Effector memory CD4-positive, alpha-beta T cell (primary cell): Measurements from ENCODE around the gene SPTA1.

Experiments
- DNase-seq, 3 donors: peaks; one replicate each; pipeline ENCODE4 v3.0.0-alpha.2; 2020
- H3K27ac ChIP-seq: 2 replicates; pipeline ENCODE4 v1.7.0; 2013; ENCODE audit warnings: mild to moderate bottlenecking, low read length, moderate library complexity; ENCODE audit not compliant: insufficient read depth, poor library complexity, severe bottlenecking
- H3K27me3 ChIP-seq: replicated peaks from 2 replicates; pipeline ENCODE4 v1.7.0; 2013; ENCODE audit warnings: mild to moderate bottlenecking, low read length; ENCODE audit not compliant: insufficient read depth, control insufficient read depth, poor library complexity, severe bottlenecking
- H3K36me3 ChIP-seq: 2 replicates; pipeline ENCODE4 v1.7.0; 2013; ENCODE audit warnings: mild to moderate bottlenecking, low read length, moderate library complexity; ENCODE audit not compliant: control insufficient read depth, insufficient read depth
- H3K4me1 ChIP-seq: 2 replicates; pipeline ENCODE4 v1.7.0; 2013; ENCODE audit warnings: low read length, mild to moderate bottlenecking; ENCODE audit not compliant: control insufficient read depth, insufficient read depth, poor library complexity, severe bottlenecking
- H3K4me3 ChIP-seq: 2 replicates; pipeline ENCODE4 v1.7.0; 2013; ENCODE audit warnings: low read length, low read depth, mild to moderate bottlenecking; ENCODE audit not compliant: insufficient read depth, poor library complexity, severe bottlenecking
- H3K9me3 ChIP-seq: 2 replicates; pipeline ENCODE4 v1.7.0; 2013; ENCODE audit warnings: mild to moderate bottlenecking, low read length, moderate library complexity; ENCODE audit not compliant: control insufficient read depth

Gene SPTA1

GRCh38 chr1:158600735-158601134 lies 85.8 kb downstream of the SPTA1 start:
- Histone ChIP-seq H3K36me3 (no peaks in the 10 kb centered on the region), H3K4me3 (no peak overlapping the region), H3K27ac (no peak overlapping the region), H3K27me3 (no peaks in the 10 kb centered on the region), H3K9me3 (no peaks in the 10 kb centered on the region), H3K4me1 (no peaks in the 10 kb centered on the region)
- no peak for DNase-seq

- no peaks in the 10 kb centered on the region for H3K36me3 ChIP-seq
- no peaks in the 10 kb centered on the region for H3K4me1 ChIP-seq
- no peak overlapping the region for H3K27ac ChIP-seq
- H3K9me3 ChIP-seq: peaks cover 6% of the 10 kb centered on the region
- H3K4me3 ChIP-seq: no peak overlapping the region
- H3K27me3 ChIP-seq: no peaks in the 10 kb centered on the region
- DNase-seq: no peak
Measured at GRCh38 chr1:158586942-158587341, 99.6 kb downstream of the SPTA1 start.

- Histone ChIP-seq H3K4me1 (no peaks in the 10 kb centered on the region), H3K36me3 (no peaks in the 10 kb centered on the region), H3K9me3 (peaks cover 6% of the 10 kb centered on the region), H3K27ac (no peak overlapping the region), H3K27me3 (no peaks in the 10 kb centered on the region), H3K4me3 (no peak overlapping the region)
- DNase-seq: no peak
Measured at GRCh38 chr1:158583962-158584361, 102.6 kb downstream of the SPTA1 start.

GRCh38 chr1:158579733-158580132 lies 106.8 kb downstream of the SPTA1 start, which contains the start of gene OR10X1:
OR10X1 (minus strand) TSS chr1:158579899; CDS start chr1:158579899, 0 bp downstream.
- Histone ChIP-seq H3K4me3 (no peak within 1 kb of the TSS), H3K9me3 (no peaks in the 10 kb centered on the region), H3K36me3 (no peaks in the 10 kb centered on the region), H3K27ac (no peak within 1 kb of the TSS), H3K4me1 (no peaks in the 10 kb centered on the region), H3K27me3 (no peaks in the 10 kb centered on the region)
- DNase-seq: no peak

GRCh38 chr1:158577561-158577960 lies 109.0 kb downstream of the SPTA1 start:
- no peak for DNase-seq
- no peak overlapping the region for H3K4me3 ChIP-seq
- H3K4me1 ChIP-seq: no peaks in the 10 kb centered on the region
- H3K9me3 ChIP-seq: no peaks in the 10 kb centered on the region
- H3K27me3 ChIP-seq: no peaks in the 10 kb centered on the region
- no peaks in the 10 kb centered on the region for H3K36me3 ChIP-seq
- H3K27ac ChIP-seq: no peak overlapping the region

- Histone ChIP-seq H3K36me3 (no peaks in the 10 kb centered on the region), H3K9me3 (no peaks in the 10 kb centered on the region), H3K27me3 (peaks cover 6% of the 10 kb centered on the region), H3K27ac (no peak overlapping the region), H3K4me1 (no peaks in the 10 kb centered on the region), H3K4me3 (no peak overlapping the region)
- no peak for DNase-seq
Measured at GRCh38 chr1:158572226-158572625, 114.3 kb downstream of the SPTA1 start.

GRCh38 chr1:158570480-158570879 lies 116.0 kb downstream of the SPTA1 start, which contains the start of gene OR6P1:
OR6P1 (minus strand) TSS chr1:158570580; CDS start chr1:158563604, 6,976 bp downstream.
- Histone ChIP-seq H3K36me3 (no peaks in the 10 kb centered on the region), H3K4me1 (no peaks in the 10 kb centered on the region), H3K9me3 (no peaks in the 10 kb centered on the region), H3K27me3 (peaks cover 6% of the 10 kb centered on the region), H3K4me3 (no peak within 1 kb of the TSS), H3K27ac (no peak within 1 kb of the TSS)
- no peak for DNase-seq

- Histone ChIP-seq H3K9me3 (no peaks in the 10 kb centered on the region), H3K27ac (no peak overlapping the region), H3K4me1 (no peaks in the 10 kb centered on the region), H3K36me3 (no peaks in the 10 kb centered on the region), H3K27me3 (peaks cover 6% of the 10 kb centered on the region), H3K4me3 (no peak overlapping the region)
- DNase-seq: no peak
Measured at GRCh38 chr1:158564608-158565007, 121.9 kb downstream of the SPTA1 start.

- no peak for DNase-seq
- H3K4me1 ChIP-seq: no peaks in the 10 kb centered on the region
- H3K4me3 ChIP-seq: no peak overlapping the region
- no peaks in the 10 kb centered on the region for H3K27me3 ChIP-seq
- no peaks in the 10 kb centered on the region for H3K36me3 ChIP-seq
- H3K27ac ChIP-seq: no peak overlapping the region
- H3K9me3 ChIP-seq: no peaks in the 10 kb centered on the region
Measured at GRCh38 chr1:158563853-158564252, 122.7 kb downstream of the SPTA1 start.
